COR-L47 (cell line): ENCODE data around the gene PTK6.

Source experiments
- DNase-seq: peaks from one replicate; lab custom pipeline; 2025; lab: John Stamatoyannopoulos, UW

The PTK6 gene

DNA sequence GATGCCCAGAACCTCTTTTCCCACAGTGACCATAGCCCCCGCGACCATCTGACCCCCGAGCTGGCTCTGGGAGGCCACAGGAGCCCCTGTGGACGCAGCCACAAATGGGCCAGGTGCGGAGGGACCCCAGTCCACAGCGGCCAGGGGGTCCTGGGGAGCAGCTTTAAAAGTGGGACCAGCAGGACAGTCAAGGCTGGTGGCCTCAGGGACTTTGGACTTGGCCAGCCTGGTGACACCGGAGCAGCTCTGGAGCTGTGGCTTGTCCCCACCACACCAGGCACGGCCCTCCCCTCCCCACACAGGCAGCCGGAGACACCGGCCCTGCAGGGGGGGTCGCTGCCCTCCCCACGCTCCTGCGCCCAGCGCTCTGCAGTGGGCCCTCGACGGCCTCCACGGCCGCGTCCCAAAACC, 20.3 kb upstream of the PTK6 start:
- no peak for DNase-seq

DNA sequence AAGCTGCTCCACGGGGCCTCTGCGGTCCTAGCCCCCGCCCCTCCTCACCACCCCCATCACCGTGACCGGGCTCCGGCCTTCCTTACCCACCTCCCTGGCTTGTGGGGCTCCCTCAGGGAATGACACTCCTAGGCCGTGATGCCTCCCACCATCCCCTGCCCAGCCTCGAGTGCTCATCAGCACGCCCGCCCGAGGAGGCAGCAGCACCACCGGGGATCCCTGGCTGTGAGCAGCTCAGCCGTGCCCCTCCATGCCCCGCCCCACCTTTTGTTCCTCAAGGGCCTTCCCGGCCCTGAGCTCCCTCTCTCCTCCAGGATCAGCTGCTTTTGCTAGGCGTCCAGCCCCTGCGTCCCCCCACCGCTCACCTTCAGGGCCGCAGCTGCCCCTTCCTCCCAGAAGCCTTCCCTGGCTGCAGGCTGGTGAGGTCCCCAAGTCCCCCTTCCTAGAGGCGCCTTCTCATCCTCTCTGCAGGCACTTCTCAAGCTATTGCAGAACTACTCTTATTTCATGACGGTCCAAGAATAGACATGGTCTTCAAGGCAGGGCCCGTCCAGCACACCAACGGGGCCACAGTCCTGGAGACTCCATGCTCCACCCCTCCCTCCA, 19.8 kb upstream of the PTK6 start:
- no peak for DNase-seq

DNA sequence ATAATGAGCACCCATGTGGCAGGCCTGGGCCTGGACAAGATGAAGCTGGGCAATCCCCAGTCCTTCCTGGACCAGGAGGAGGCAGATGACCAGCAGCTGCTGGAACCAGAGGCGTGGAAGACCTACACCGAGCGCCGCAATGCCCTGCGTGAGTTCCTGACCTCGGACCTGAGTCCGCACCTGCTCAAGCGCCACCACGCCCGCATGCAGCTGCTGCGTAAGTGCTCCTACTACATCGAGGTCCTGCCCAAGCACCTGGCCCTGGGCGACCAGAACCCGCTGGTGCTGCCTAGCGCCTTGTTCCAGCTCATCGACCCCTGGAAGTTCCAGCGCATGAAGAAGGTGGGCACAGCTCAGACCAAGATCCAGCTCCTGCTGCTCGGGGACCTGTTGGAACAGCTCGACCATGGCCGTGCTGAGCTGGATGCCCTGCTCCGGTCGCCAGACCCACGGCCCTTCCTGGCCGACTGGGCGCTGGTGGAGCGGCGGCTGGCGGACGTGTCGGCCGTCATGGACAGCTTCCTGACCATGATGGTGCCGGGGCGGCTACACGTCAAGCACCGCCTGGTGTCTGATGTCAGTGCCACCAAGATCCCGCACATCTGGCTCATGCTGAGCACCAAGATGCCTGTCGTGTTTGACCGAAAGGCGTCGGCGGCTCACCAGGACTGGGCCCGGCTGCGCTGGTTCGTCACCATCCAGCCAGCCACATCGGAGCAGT, 18.6 kb upstream of the PTK6 start:
- DNase-seq, result no peak

DNA sequence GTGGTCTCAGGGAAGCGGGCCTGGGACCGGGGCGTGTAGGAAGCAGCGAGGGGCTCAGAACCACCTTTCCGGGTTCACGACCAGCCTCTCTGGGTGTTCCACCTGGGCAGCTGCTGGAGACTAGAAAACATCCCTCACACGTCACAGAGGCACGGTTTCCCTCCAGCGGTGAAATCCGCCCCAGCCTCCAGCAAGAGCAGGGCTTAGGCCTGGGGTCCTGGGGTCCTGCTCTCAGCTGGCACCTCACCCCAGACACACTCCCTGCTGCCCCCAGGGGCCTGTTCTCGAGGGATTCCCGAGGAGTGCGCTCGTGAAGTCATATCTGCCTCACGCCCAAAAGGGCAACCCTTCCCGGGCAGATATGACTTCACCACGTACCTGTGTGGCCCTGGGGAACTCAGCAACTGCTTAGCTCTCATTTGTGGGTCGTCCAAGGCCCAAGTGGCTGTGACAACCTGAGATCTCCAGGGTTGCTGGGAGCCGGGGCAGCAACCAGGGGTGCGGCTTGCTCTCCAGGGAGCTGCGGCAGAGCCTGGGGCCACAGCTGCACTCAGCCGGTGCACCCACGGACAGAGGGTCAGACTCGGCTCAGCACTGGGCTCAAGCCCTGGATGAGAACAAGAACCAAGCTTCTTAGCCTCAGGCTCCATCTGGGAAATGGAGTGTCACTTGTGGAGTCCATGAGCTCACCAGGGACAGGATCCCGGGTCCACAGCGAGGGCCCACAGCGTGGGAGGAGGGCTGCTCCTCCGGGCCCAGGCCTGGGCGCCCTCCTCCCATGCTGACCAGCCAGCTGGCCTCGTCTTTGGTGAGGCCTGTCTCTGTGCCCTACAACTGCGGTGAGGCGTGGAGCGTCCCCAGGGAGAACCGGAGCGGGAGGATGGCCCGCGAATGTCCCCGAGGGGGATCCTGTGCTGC, 17.4 kb upstream of the PTK6 start:
- DNase-seq, result no peak

DNA sequence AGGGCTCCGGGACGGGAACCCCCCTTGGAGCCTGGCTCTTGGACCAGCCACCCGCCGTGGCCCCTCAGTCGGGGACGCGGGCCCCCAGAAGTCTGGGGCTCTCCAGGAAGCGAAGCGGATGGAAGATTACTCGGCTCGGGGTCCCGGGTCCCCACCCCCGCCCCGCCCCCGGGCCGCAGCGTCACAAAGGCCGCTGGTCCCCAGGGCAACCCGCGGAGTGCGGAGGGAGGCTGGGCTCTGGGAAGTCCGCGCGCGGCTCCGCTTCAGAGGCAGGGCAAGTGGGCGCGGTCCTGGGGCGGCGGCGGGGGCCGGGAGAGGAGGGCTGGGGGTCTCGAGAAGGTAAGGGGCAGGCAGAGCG, 16.7 kb upstream of the PTK6 start, which contains the start of gene FNDC11:
TSS of gene FNDC11 (plus strand) at position 227 of the 358 bp plus-strand sequence. CDS start 1,505 bp downstream, outside the sequence.
- no peak for DNase-seq

DNA sequence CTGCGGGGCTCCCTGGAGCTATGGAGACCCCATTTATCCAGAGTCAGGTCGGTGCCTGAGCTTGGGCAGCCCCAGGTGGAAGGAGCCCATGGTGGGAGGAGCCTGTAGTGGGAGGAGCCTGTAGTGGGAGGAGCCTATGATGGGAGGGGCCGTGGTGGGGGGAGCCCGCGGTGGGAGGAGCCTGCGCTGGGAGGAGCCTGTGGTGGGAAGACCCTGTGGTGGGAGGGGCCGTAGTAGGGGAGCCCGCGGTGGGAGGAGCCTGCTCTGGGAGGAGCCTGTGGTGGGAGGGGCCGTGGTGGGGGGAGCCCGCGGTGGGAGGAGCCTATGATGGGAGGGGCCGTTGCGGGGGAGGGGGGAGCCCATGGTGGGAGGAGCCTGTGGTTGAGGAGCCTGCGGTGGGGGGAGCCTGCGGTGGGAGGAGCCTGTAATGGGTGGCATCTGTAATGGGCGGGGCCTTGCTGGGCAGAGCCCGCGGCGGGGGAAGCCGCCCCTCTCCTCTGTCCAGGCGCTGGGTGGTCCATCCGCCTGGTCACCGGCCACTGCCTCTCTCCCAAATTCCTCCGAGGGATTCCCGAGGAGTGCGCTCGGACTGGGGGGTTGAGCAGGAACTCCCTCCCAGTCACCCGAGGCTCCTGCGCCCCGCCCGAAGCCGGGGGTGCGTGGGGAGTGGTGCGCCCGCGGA, 16.2 kb upstream of the PTK6 start:
- no peak for DNase-seq

DNA sequence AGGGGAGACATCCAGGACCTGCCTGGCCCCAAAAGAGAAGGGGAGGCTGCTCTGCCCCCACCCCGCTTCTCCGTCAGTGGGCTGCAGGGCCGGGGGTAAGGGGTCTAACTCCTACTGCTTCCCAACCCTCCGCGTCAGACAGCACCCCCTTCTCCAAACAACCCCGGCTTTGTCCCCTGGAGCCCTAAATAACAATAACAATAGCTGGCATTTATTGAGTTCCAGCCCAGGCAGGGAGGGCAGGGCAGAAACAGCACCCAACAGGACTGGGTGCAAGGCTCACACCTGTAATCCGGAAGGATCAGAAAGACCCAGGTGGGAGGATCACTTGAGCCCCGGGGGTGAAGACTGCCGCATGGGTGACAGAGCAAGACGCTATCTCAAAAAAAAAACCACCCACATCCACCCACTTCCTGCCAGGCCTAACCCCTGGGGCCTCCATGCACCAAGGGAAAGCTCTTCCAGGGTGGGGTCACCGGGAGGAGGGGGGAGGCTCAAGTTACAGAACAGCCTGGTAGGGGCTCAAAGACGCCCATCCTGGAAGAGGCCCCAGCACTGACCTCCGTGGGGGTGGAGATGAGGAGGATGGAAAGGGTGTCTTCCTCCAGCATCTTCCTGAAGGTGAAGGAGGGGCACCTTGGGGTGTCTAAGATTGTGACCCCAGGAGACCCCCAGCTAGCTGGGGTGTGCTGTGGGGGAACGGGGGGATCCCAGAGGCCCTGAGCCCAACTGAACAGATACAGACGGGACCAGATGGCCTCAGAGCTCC, 15.5 kb upstream of the PTK6 start:
- no peak for DNase-seq

DNA sequence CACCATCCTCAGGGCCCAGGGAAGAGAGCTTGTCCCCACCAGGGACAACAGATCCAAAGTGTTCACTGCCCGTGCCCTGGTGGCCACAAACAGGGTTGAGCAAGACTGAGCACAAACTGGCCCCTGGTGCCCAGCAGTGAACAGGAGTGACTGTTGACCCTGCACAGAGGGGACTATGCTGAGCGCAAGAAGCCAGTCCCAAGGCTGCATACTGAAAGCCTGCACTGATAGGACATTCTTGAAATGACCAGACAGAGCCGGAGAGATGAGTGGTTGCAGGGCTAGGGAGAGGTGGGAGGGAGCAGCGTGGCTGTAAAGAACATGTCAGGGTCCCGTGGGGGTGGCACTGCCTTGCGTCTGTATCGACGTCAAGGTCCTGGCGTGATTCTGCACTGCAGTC, 13.9 kb upstream of the PTK6 start:
- no peak for DNase-seq

DNA sequence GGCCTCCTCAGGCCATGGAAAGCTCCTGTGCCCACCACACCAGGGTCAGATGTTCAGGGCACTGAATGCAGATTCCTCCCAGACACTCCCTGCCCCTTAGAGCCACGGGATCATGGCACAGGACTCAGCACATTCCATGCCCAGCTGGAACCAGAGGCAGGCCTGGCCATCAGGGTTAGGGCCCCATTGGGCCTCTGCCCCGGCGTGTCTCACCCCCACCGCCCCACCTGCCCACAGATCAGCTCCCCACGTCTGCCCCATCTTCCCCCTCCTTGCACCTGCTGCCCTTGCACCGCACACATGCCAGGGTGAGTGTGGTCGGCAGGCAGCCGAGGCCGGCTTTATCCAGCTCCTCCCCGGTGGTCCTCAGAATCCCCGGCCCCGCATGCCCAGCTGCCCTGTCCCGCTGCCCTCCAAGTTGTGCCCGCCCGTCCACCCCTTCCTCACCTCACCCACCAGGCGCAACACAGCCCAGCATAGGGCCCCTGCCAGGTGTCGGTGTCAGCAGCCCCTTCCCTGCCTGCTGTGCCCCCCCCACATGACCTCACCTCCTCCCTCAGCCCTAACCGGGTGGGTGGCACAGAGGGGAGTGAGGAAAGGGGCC, 12.6 kb upstream of the PTK6 start:
- no peak for DNase-seq

DNA sequence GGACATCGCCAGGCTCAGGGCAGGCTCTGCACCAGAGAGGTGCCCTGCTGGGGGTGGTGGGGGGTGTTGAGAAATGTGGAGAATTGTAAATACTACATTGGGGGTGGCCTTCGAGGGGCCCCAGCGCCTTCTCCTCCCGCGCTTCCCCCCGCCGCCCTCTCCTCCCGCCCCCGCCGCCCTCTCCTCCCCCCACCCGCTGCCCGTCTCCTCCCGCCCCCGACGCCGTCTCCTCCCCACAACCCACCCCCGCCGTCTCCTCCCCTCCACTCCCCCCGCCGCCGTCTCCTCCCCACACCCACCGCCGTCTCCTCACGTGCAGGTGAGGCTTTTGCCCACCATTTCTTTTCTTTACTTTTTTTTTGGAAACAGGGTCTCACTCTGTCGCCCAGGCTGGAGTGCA, 11.8 kb upstream of the PTK6 start:
- no peak for DNase-seq

DNA sequence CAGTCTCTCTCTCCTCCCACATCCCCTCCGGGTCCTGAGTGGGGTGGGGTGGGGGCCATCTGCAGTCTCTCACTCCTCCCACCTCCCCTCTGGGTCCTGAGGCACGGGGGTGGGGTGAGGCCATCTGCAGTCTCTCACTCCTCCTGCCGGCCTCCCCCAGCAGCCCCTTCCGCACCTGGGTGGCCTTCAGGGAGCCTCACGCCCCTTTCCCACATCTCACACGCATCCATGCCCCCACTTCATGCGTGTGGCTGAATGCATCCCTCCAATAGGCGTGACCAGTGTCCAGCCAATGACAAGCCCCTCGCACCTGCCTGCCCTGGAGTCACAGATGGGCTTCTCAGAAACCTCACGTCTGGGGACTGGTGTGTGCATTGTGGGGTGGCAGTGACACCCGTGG, 11.4 kb upstream of the PTK6 start:
- no peak for DNase-seq

DNA sequence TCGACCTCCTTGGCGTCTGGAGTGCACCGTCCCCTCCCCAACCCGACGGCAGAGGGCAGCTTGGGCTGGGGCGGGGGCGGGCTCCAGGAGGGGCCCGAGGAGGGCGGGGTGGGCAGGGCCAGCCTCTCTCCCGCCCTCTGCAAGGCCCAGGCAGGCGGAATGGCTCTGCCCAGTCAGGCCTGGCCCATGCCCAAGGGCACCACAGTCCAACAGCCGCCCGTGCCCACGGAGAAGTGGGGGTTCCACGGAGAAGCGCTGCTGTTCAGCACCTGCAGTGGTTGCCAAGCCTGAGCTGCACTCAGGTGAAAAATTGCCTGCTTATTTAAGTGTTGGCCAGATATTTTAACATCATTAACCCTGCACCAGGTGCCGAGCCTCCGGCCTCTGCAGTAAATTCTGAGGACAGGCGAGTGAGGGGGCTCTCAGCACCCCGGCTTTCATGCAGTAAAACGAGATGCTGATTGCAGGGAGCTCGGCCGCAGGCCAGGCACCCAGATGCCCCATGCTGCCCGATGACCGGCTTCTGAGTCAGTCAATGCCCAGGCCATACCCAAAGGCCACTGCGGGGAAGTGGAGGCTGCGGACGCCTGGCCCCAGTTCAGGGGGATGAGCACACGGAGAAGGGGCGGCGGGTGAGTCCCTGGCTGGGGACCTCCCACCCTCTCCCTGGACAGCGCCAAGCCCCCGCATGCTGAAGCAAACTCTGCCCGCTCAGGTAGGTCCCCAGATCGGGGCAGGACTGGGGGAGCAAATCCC, 10.7 kb upstream of the PTK6 start, which contains the start of gene SRMS:
TSS of gene SRMS (minus strand) at position 25 of the 756 bp plus-strand sequence. CDS start 286 bp downstream, outside the sequence.
- DNase-seq, result no peak

DNA sequence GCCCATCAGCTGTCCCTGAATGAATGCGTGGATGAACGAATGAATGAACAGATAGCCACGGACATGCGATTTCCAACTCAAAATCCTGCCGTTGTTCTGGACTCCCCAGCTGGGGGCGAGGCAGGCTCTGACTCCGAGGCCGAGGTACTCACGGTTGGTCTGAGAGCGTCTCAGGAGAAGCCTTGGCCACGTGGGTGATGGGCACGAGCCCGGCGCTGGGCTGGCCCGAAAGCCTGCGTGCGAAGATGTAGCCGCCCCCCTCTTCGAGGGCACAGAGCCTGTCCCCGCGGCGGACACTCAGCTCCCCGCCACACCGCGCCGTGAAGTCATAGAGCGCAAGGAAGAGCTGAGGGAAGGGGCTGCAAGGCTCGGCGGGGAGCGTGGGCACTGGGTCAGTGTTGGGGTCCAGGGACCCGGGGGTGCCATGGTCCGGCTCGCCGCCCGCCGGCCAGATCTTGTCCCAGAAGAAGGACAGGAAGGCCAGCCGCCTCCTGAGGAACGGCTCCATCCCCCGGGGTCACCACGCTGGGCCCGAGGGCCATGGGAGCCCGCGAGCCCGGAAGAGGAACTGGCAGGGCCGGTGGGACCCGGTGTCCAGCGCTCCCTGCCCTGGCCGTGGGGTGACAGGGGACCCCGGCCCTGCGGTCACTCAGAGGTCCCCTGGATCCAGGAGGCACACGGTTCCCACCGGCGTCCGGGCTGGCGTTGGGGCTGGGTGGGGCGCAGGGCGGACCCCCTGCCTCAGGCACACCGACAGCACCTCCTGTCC, 10.0 kb upstream of the PTK6 start:
- no peak for DNase-seq

DNA sequence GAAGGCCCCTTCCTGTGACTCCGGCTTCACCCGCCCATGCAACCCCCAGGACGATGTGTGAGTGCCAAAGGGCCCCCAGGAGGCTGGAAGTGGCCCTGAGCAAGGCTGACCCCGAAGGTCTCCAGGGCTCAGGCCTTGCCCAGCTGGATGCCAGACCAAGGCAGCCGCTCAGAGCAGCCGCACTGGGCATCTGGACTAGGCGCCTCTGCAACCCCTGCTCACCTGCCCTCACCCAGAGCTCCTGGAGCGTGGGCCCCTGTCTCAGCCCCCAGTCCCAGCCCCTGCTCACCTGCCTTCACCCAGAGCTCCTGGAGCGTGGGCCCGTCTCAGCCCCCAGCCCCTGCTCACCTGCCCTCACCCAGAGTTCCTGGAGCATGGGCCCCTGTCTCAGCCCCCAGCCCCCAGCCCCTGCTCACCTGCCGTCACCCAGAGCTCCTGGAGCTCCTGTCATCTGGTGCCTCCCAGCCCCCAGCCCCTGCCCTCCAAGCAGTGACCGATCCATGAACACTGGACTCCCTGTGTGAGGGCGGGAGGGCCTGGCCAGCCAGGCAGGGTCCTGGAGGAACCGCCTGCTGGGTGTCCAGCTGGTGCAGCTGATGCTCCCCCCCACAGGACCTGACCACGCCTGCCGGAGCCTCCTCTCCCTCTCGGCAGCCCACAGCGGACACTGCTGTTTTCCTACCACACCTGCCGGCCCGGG, 9.2 kb upstream of the PTK6 start:
- DNase-seq, result no peak

DNA sequence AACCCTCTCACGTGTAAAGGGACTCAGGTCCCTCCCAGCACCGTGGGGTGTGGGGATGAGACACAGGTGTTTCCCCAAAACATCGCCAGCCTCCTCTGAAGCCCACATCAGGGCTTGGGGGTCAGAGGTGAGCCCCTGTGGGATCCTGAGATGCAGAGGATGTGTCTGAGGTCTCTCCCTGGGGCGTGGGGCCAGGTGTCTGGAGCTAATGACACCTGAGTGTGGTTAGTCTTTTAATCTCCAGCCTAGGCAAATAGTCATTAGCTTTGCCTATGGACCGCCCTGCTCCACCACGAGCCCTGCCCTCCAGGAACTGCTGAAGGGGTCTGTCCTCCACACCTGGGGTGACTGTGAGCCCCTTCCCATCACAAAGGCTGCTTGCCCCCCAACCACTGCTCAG, 8.6 kb upstream of the PTK6 start:
- no peak for DNase-seq

DNA sequence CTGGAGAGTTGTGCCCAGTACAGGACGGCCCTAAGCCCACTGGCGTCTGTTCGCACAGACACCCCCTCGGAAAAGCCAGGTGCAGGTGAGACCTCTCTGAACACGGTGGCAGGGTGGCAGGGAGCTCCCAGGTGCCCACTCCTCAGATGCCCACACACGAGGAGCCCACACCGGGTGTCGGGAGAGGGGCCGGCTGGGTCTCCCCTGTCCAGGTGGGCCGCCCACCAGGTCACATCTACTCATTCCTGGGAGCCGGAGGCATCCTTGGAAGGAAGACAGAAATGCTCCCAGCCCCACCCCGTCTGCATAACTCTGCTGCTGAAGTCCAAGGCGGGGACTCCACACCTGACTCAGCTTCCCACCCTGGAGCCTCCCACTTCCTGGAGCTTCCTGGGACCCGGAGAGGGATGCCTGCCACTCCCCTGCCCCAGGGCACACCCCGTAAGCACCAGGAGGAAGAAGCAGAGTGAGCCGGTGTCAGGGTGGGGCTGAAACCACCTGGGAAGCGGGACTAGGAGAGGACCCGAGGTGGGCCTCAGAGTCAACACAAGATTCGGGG, 7.9 kb upstream of the PTK6 start:
- no peak for DNase-seq

DNA sequence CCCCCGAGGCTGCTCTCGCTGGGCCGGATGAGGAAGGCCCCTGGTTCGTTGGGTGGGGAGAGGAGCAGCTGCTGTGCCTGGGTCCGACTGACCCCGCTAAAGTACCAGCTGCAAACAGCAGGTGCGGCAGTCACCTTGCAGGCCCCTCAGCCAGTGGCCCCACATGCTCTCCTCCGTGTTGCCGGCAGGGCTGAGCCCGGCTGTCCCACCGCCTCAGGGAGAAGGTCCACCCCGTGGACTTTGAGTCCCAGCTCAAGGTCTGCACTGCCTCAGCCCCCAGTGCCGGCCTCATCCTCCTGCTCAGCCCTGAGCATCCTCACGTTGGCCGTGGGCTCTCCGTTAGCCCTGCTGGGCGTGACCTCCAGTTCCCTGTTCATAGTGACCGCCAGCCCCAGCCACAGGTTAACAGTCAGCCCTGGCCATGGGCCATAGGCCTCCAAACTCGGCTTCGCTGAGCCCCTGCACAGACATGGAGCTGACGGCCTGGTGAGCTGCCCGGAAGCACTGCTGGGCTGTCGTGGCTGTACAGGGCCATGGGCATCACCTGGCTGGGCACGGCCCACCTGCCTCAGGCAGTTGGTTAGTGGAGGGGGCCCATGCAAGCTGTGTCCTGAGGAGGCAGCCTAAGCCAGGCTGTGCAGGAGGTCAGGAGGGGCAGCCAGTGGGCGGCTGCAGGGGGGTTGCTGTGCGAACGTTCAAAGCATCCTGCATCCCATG, 7.2 kb upstream of the PTK6 start:
- no peak for DNase-seq

DNA sequence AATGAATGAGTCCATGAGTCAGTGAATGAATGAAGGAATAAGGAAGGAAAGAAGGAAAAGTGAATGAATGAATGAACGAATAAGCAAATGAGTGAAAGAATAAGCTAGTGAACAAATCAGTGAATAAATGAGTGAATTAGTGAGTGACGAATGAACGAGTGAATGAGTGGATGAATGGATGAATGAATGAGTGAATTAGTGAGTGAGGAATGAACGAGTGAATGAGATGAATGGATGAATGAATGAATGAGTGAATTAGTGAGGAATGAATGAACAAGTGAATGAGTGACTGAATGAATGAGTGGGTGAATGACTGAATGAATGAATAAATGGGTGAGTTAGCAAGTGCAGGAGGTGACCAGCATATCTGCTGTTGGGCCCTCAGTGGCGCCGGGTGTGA, 6.6 kb upstream of the PTK6 start:
- no peak for DNase-seq
